Brain microvascular endothelial cell (primary cell): ENCODE measurements around the gene ZSCAN20.
A peak's percentile ranks its signal among the peaks of the same experiment; 100 is the strongest.

ENCODE experiments used
- DNase-seq: peaks from one replicate; pipeline ENCODE4 v3.0.0-alpha.2; 2020
- H3K27ac ChIP-seq: fragments of 250-450 bp; sonication (Bioruptor Pico); 2 replicates; pipeline ENCODE4 v1.5.1; 2020; ENCODE audit warnings: mild to moderate bottlenecking, moderate library complexity
- H3K27me3 ChIP-seq: fragments of 250-450 bp; sonication (Bioruptor Pico); replicated peaks from 2 replicates; pipeline ENCODE4 v1.5.1; 2020; ENCODE audit warnings: mild to moderate bottlenecking
- H3K36me3 ChIP-seq: fragments of 250-450 bp; sonication (Bioruptor Pico); replicated peaks from 2 replicates; pipeline ENCODE4 v1.5.1; 2020; ENCODE audit warnings: mild to moderate bottlenecking
- H3K4me3 ChIP-seq: 2 replicates; pipeline ENCODE4 v1.5.1; 2011; ENCODE audit warnings: low read depth, mild to moderate bottlenecking, control low read depth, low read length, moderate library complexity
- in situ Hi-C: cut with HindIII; loops from 2 replicates; pipeline ENCODE4 v1.10.0; 2017; ENCODE audit warnings: low sequenced_read_pairs, low pct_ligation_motif_present
- TF ChIP-seq, protein P1 (sequence below): IDR thresholded peaks from 2 replicates; pipeline ENCODE4 v1.5.1; 2011; ENCODE audit warnings: low read depth, mild to moderate bottlenecking, moderate library complexity, low read length, control low read depth, inconsistent platforms; ENCODE audit errors: missing control alignments

The ZSCAN20 gene

DNA sequence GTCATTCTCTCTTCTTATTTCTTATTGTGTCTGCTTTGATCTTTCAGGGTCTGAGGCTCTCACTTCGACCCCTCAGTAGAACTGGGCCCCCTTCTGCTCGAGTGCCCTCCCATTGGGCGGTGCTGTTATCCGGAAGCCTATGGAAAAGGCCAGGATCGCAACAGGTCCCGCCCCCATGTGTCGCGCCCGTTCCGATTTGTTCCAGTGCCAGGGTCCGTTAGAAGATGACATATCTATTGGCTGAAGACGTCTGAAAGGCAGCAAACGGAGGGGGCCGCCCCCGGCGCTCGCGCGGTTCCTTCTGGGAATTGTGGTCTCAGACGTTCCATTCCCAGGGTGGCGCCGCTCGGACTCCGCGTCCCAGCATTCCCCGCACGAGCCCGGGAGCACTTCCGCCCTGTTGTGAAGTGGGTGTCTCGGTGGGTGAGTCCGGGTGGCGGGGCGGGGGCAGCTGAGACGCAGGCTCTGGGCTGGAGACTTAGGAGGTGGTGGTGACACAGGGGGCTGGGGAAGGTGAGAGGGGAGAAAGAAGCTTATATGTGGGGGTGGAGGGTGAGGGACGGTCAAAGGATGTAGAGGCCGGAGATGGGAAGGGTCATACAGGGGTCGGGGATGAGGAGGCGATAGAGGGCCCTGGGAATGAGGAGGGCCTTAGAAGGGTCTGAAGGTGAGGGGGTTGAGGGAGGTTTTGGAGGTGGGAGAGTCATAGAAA, at the start of gene ZSCAN20:
TSS of gene ZSCAN20 (plus strand) at position 377 of the 712 bp plus-strand sequence. CDS start 6,644 bp downstream, outside the sequence.
- H3K27me3 ChIP-seq: no peaks in the 10 kb centered on the region
- TF ChIP-seq, protein P1, sequence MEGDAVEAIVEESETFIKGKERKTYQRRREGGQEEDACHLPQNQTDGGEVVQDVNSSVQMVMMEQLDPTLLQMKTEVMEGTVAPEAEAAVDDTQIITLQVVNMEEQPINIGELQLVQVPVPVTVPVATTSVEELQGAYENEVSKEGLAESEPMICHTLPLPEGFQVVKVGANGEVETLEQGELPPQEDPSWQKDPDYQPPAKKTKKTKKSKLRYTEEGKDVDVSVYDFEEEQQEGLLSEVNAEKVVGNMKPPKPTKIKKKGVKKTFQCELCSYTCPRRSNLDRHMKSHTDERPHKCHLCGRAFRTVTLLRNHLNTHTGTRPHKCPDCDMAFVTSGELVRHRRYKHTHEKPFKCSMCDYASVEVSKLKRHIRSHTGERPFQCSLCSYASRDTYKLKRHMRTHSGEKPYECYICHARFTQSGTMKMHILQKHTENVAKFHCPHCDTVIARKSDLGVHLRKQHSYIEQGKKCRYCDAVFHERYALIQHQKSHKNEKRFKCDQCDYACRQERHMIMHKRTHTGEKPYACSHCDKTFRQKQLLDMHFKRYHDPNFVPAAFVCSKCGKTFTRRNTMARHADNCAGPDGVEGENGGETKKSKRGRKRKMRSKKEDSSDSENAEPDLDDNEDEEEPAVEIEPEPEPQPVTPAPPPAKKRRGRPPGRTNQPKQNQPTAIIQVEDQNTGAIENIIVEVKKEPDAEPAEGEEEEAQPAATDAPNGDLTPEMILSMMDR: no peak
- peak; percentile 100 for DNase-seq
- in situ Hi-C loops: no loop called here
- H3K36me3 ChIP-seq: no peaks in the 10 kb centered on the region
- H3K27ac ChIP-seq: peak within 1 kb of the TSS; percentile 68
- peak within 1 kb of the TSS; percentile 86 for H3K4me3 ChIP-seq

DNA sequence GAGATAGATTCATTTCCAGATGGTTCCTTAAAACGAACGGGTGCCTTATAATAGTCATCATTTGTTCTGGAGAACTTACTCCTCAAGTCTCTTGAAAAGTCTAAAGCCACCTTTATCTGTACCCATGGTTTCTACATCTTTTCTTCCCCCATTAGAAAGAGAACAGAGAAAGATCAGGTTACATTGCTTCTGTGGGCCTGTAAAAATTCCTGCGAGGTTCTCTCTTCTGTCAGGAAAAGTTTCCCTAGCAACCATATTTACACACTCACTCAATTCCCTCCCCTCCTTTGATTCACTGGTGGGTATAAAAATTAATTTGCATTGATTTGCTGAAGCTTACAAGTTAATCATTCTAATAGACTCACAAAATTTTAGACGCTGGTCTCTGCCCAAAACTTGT, 48.2 kb upstream of the ZSCAN20 start:
- DNase-seq: peak; percentile 54
- in situ Hi-C loops: no loop called here

GRCh38 chr1:33424610-33425009, 47.8 kb upstream of the ZSCAN20 start:
- TF ChIP-seq, protein P1: no peak
- Histone ChIP-seq H3K27ac (peak overlapping the region; percentile 98), H3K4me3 (no peak overlapping the region), H3K27me3 (no peaks in the 10 kb centered on the region), H3K36me3 (peaks cover 4% of the 10 kb centered on the region)
- in situ Hi-C loops: no loop called here
- peak; percentile 50 for DNase-seq

More for the DNA sequence above, 48.2 kb upstream of the ZSCAN20 start:
- TF ChIP-seq, protein P1: no peak
- H3K36me3 ChIP-seq: peaks cover 4% of the 10 kb centered on the region
- no peak overlapping the region for H3K4me3 ChIP-seq
- peak overlapping the region; percentile 98 for H3K27ac ChIP-seq
- H3K27me3 ChIP-seq: no peaks in the 10 kb centered on the region

GRCh38 chr1:33425900-33426299, 46.5 kb upstream of the ZSCAN20 start:
- no peak overlapping the region for H3K4me3 ChIP-seq
- peaks cover 4% of the 10 kb centered on the region for H3K36me3 ChIP-seq
- TF ChIP-seq, protein P1: no peak
- H3K27ac ChIP-seq: no peak overlapping the region
- H3K27me3 ChIP-seq: no peaks in the 10 kb centered on the region
- no peak for DNase-seq
- in situ Hi-C loops: no loop called here

DNA sequence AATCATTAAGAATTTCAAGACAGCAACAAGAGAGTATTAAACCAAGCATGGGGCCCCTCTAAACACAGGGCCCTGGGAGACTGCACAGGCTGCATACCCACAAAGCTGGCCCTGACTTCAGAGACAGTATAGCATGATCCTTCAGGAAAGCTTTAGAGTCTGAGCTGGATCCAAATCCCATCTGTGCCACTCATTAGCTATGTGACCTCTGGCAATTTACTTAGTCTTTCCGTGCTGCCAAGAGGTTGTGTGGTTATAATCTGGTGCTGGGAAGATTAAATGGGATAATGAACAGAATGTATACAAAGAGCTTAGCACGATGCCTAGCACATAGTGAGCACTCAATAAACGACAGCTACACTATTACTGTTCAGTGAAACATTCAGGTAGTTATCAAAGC, 45.5 kb upstream of the ZSCAN20 start:
- TF ChIP-seq, protein P1: no peak
- H3K27me3 ChIP-seq: no peaks in the 10 kb centered on the region
- H3K36me3 ChIP-seq: peaks cover 4% of the 10 kb centered on the region
- no peak overlapping the region for H3K4me3 ChIP-seq
- in situ Hi-C loops: no loop called here
- H3K27ac ChIP-seq: no peak overlapping the region
- no peak for DNase-seq

- H3K4me3 ChIP-seq: peak overlapping the region; percentile 68
- H3K36me3 ChIP-seq: peaks cover 4% of the 10 kb centered on the region
- H3K27ac ChIP-seq: no peak overlapping the region
- DNase-seq: no peak
- TF ChIP-seq, protein P1: no peak
- no peaks in the 10 kb centered on the region for H3K27me3 ChIP-seq
- in situ Hi-C loops: no loop called here
Observed at GRCh38 chr1:33428661-33429060, 43.8 kb upstream of the ZSCAN20 start.
